ENCODE data around the gene FAM221B. TPM values are rescaled to one million over a fixed set of nuclear protein-coding genes. Genes with fewer than 3 reads are reported as not detected.

The FAM221B gene
- total RNA-seq, 4 donors from 2014 or later = 0.14 TPM; not detected in 3

Small RNA genes lying within 50 kb of the gene (small RNA-seq; reads per million reads assigned to genes)
- 0 to 0.83 (median 0.53) reads per million in 4 donors for gene HINT2

Other genes with a start within 250 kb of the FAM221B start
- 10 to 100 TPM; 11.9 to 69.2 (median 45.8) TPM for gene TESK1, start 223.5 kb downstream of the FAM221B start, total RNA-seq
- gene CD72, start 210.3 kb downstream of the FAM221B start, total RNA-seq = 10 to 100 TPM in 2 of 4 donors, 1 to 10 TPM in 2; 3.0 to 21.9 (median 10.9) TPM
- gene SIT1, start 177.8 kb downstream of the FAM221B start, total RNA-seq = 1 to 10 TPM in 3 of 4 donors, not detected in 1; 1.2 to 6.7 (median 3.8) TPM
- 1,000 to 10,000 TPM; 1,115 to 7,222 (median 2,718) TPM for gene RMRP, start 170.7 kb downstream of the FAM221B start, total RNA-seq
- 10 to 100 TPM; 32.0 to 50.1 (median 37.2) TPM for gene CCDC107, start 170.4 kb downstream of the FAM221B start, total RNA-seq
- 1 to 10 TPM; 1.6 to 7.4 (median 5.8) TPM for gene ARHGEF39, start 163.5 kb downstream of the FAM221B start, total RNA-seq
- not detected for gene CA9, start 154.8 kb downstream of the FAM221B start, total RNA-seq
- gene TPM2, start 138.8 kb downstream of the FAM221B start, total RNA-seq = 1,000 to 10,000 TPM in 1 of 4 donors, 100 to 1,000 TPM in 3; 493 to 2,531 (median 633) TPM
- 100 to 1,000 TPM; 158 to 328 (median 177) TPM for gene TLN1, start 96.5 kb downstream of the FAM221B start, total RNA-seq
- 10 to 100 TPM; 22.4 to 69.7 (median 45.5) TPM for gene CREB3, start 96.1 kb downstream of the FAM221B start, total RNA-seq
- gene GBA2, start 79.5 kb downstream of the FAM221B start, total RNA-seq = 100 to 1,000 TPM; 217 to 709 (median 255) TPM
- gene RGP1, start 79.4 kb downstream of the FAM221B start, total RNA-seq = 10 to 100 TPM; 30.3 to 47.5 (median 43.7) TPM
- gene MSMP, start 74.5 kb downstream of the FAM221B start, total RNA-seq = not detected
- gene NPR2, start 37.1 kb downstream of the FAM221B start, total RNA-seq = 1 to 10 TPM; 1.1 to 6.8 (median 4.9) TPM
- 1 to 10 TPM in 2 of 4 donors, under 1 TPM in 1, not detected in 1; 0.41 to 3.0 (median 1.9) TPM for gene SPAG8, start 16.5 kb downstream of the FAM221B start, total RNA-seq
- gene HINT2, start 13.7 kb downstream of the FAM221B start, total RNA-seq = 10 to 100 TPM; 16.8 to 58.0 (median 38.9) TPM
- gene TMEM8B, start 496 bp upstream of the FAM221B start, total RNA-seq = 10 to 100 TPM in 2 of 4 donors, 1 to 10 TPM in 2; 7.8 to 21.3 (median 9.6) TPM
- under 1 TPM in 1 of 4 donors, not detected in 3; 0.64 TPM for gene OR13J1, start 41.7 kb upstream of the FAM221B start, total RNA-seq
- 10 to 100 TPM; 23.9 to 60.2 (median 34.3) TPM for gene HRCT1, start 77.5 kb upstream of the FAM221B start, total RNA-seq
- gene SPAAR, start 80.8 kb upstream of the FAM221B start, total RNA-seq = 1 to 10 TPM in 1 of 4 donors, under 1 TPM in 1, not detected in 2; 0.68 to 2.5 TPM
- gene OR2S2, start 129.4 kb upstream of the FAM221B start, total RNA-seq = not detected
- gene RECK, start 208.2 kb upstream of the FAM221B start, total RNA-seq = 10 to 100 TPM in 1 of 4 donors, 1 to 10 TPM in 3; 1.5 to 30.3 (median 6.0) TPM

Data from transverse colon (tissue), 4 donors.